ENCODE measurements around the gene SLC38A1.

GRCh38 chr12:46153268-46153872, 115.5 kb downstream of the SLC38A1 start:
- TF ChIP-seq CTCF (IDR thresholded peaks at IDR 0.05): peak in 3 of 4 experiments; percentile 31 to 70 (median 32)
- no peak for TF ChIP-seq EP300 (IDR thresholded peaks at IDR 0.05)
- no peak for TF ChIP-seq POLR2A (IDR thresholded peaks at IDR 0.05)

Data from sigmoid colon (tissue), 4 donors.